GM11168 (cell line): ENCODE data around the gene ZNF35.

ENCODE experiments used
- in situ Hi-C: fragments of 300-500 bp; cut with MboI; formaldehyde crosslinking; loops from one replicate; pipeline ENCODE4 v1.12.0; 2022; ENCODE audit warnings: low sequenced_read_pairs; ENCODE audit not compliant: unreplicated experiment

ZNF35 gene

GRCh38 chr3:44682182-44682896 lies 33.8 kb downstream of the ZNF35 start:
- in situ Hi-C loops, result no loop called here

GRCh38 chr3:44685128-44685800 lies 36.7 kb downstream of the ZNF35 start:
- in situ Hi-C loops, result no loop called here

GRCh38 chr3:44687898-44688297 lies 39.4 kb downstream of the ZNF35 start:
- in situ Hi-C loops, result no loop called here
